Activated naive CD4-positive, alpha-beta T cell treated with anti-CD3 and anti-CD28 coated beads for 36 hours (primary cell): ENCODE measurements around the gene PDE2A. TPM values are rescaled to one million over a fixed set of nuclear protein-coding genes. Genes with fewer than 3 reads are reported as not detected.
A peak's percentile ranks its signal among the peaks of the same experiment; 100 is the strongest.

Source experiments
- CTCF ChIA-PET: fragments of 350-600 bp; sonication (Branson Sonifier 250); formaldehyde crosslinking; loops from one replicate; lab custom pipeline; 2021; ENCODE audit warnings: antibody characterized with exemption; lab: Charles Lee
- DNase-seq: peaks from one replicate; pipeline ENCODE4 v3.0.0-alpha.2; 2020
- H3K27ac Mint-ChIP-seq: one replicate; pipeline ENCODE4 v1.8.0; 2021; ENCODE audit warnings: mild to moderate bottlenecking, mixed read lengths
- H3K27me3 Mint-ChIP-seq: one replicate; pipeline ENCODE4 v1.8.0; 2021; ENCODE audit warnings: low read depth, mixed read lengths
- H3K36me3 Mint-ChIP-seq: one replicate; pipeline ENCODE4 v1.8.0; 2021; ENCODE audit warnings: low read depth, mixed read lengths
- H3K4me1 Mint-ChIP-seq: one replicate; pipeline ENCODE4 v1.8.0; 2021; ENCODE audit warnings: low read depth, mixed read lengths
- H3K4me3 Mint-ChIP-seq: one replicate; pipeline ENCODE4 v1.8.0; 2021; ENCODE audit warnings: mild to moderate bottlenecking, moderate library complexity, mixed read lengths
- H3K9me3 Mint-ChIP-seq: one replicate; pipeline ENCODE4 v1.8.0; 2021; ENCODE audit warnings: mixed read lengths
- intact Hi-C: fragments of 100-400 bp; cut with micrococcal nuclease; formaldehyde crosslinking; loops from one replicate; pipeline ENCODE4 v1.15.1; 2023
- total RNA-seq, 2 experiments: library from RNA; stranded (reverse); gene quantifications; one replicate each; pipeline ENCODE4 v1.2.3, GENCODE V29; 2021

Gene PDE2A
- total RNA-seq, 2 experiments from 2014 or later: 0.69 to 1.1 TPM

- CTCF ChIA-PET: interaction anchor here (0.6 to 2.4 kb wide), 5 partner anchors 9 to 133 kb away, joined by 3 to 6 read pairs (median 4); no protein-coding TSS in a partner anchor
- Mint-ChIP-seq H3K27ac (no peak overlapping the region), H3K27me3 (no peaks in the 10 kb centered on the region), H3K4me3 (no peak overlapping the region), H3K4me1 (no peaks in the 10 kb centered on the region), H3K9me3 (no peaks in the 10 kb centered on the region), H3K36me3 (no peaks in the 10 kb centered on the region)
- no peak for DNase-seq
- intact Hi-C loops: no loop called here
These were observed 95.0 kb downstream of the PDE2A start for GRCh38 chr11:72578991-72579815.

GRCh38 chr11:72578566-72578965 is 95.7 kb downstream of the PDE2A start:
- H3K27ac Mint-ChIP-seq: no peak overlapping the region
- H3K4me3 Mint-ChIP-seq: no peak overlapping the region
- intact Hi-C loops: no loop called here
- peaks cover 1% of the 10 kb centered on the region for H3K27me3 Mint-ChIP-seq
- CTCF ChIA-PET: interaction anchor here (0.6 to 2.4 kb wide), 4 partner anchors 9 to 107 kb away, joined by 3 to 6 read pairs (median 4); no protein-coding TSS in a partner anchor
- no peaks in the 10 kb centered on the region for H3K36me3 Mint-ChIP-seq
- no peak for DNase-seq
- no peaks in the 10 kb centered on the region for H3K9me3 Mint-ChIP-seq
- H3K4me1 Mint-ChIP-seq: no peaks in the 10 kb centered on the region

- no peaks in the 10 kb centered on the region for H3K9me3 Mint-ChIP-seq
- no peak overlapping the region for H3K4me3 Mint-ChIP-seq
- H3K27ac Mint-ChIP-seq: no peak overlapping the region
- intact Hi-C loops: no loop called here
- peaks cover 3% of the 10 kb centered on the region for H3K27me3 Mint-ChIP-seq
- H3K4me1 Mint-ChIP-seq: no peaks in the 10 kb centered on the region
- CTCF ChIA-PET: interaction anchor here (0.6 to 1.4 kb wide), 3 partner anchors 10 to 106 kb away, joined by 3 to 6 read pairs (median 3); no protein-coding TSS in a partner anchor
- DNase-seq: peak; percentile 1
- H3K36me3 Mint-ChIP-seq: no peaks in the 10 kb centered on the region
These were observed 96.2 kb downstream of the PDE2A start for GRCh38 chr11:72578051-72578450.

- Mint-ChIP-seq H3K27me3 (peaks cover 3% of the 10 kb centered on the region), H3K4me1 (no peaks in the 10 kb centered on the region), H3K4me3 (no peak overlapping the region), H3K9me3 (no peaks in the 10 kb centered on the region), H3K36me3 (no peaks in the 10 kb centered on the region), H3K27ac (no peak overlapping the region)
- peak; percentile 2 for DNase-seq
- intact Hi-C loops: no loop called here
- CTCF ChIA-PET: interaction anchor here (0.6 to 1.4 kb wide), 3 partner anchors 10 to 100 kb away, joined by 3 to 6 read pairs (median 5); no protein-coding TSS in a partner anchor
These were observed 96.9 kb downstream of the PDE2A start for GRCh38 chr11:72577271-72577721.

- DNase-seq: no peak
- Mint-ChIP-seq H3K4me3 (no peak overlapping the region), H3K36me3 (no peaks in the 10 kb centered on the region), H3K4me1 (no peaks in the 10 kb centered on the region), H3K27me3 (peaks cover 3% of the 10 kb centered on the region), H3K27ac (no peak overlapping the region), H3K9me3 (no peaks in the 10 kb centered on the region)
- intact Hi-C loops: no loop called here
- CTCF ChIA-PET: interaction anchor here (0.6 to 1.5 kb wide), 2 partner anchors 95 to 106 kb away, joined by 5 to 6 read pairs; no protein-coding TSS in a partner anchor
These were observed 97.6 kb downstream of the PDE2A start for GRCh38 chr11:72576661-72577060.

- Mint-ChIP-seq H3K9me3 (no peaks in the 10 kb centered on the region), H3K27ac (no peak overlapping the region), H3K4me1 (no peaks in the 10 kb centered on the region), H3K4me3 (no peak overlapping the region), H3K36me3 (no peaks in the 10 kb centered on the region), H3K27me3 (peaks cover 6% of the 10 kb centered on the region)
- intact Hi-C loops: no loop called here
- CTCF ChIA-PET: interaction anchor here (1.5 kb wide), 1 partner anchor 105 kb away, joined by 6 read pairs; no protein-coding TSS in a partner anchor
- DNase-seq: no peak
These were observed 98.0 kb downstream of the PDE2A start for GRCh38 chr11:72576243-72576595.

GRCh38 chr11:72575533-72576242 is 98.5 kb downstream of the PDE2A start:
- CTCF ChIA-PET: interaction anchor here (0.7 to 2.4 kb wide), 5 partner anchors 9 to 602 kb away, joined by 3 to 10 read pairs (median 6); no protein-coding TSS in a partner anchor
- no peak overlapping the region for H3K4me3 Mint-ChIP-seq
- no peaks in the 10 kb centered on the region for H3K9me3 Mint-ChIP-seq
- H3K4me1 Mint-ChIP-seq: no peaks in the 10 kb centered on the region
- no peak overlapping the region for H3K27ac Mint-ChIP-seq
- DNase-seq: no peak
- H3K27me3 Mint-ChIP-seq: peaks cover 6% of the 10 kb centered on the region
- H3K36me3 Mint-ChIP-seq: no peaks in the 10 kb centered on the region
- intact Hi-C loops: no loop called here

GRCh38 chr11:72574548-72575460 is 99.4 kb downstream of the PDE2A start:
- peaks cover 6% of the 10 kb centered on the region for H3K27me3 Mint-ChIP-seq
- no peak overlapping the region for H3K4me3 Mint-ChIP-seq
- intact Hi-C loops: no loop called here
- no peak for DNase-seq
- no peaks in the 10 kb centered on the region for H3K36me3 Mint-ChIP-seq
- H3K4me1 Mint-ChIP-seq: no peaks in the 10 kb centered on the region
- no peaks in the 10 kb centered on the region for H3K9me3 Mint-ChIP-seq
- no peak overlapping the region for H3K27ac Mint-ChIP-seq
- CTCF ChIA-PET: interaction anchor here (0.6 to 3.0 kb wide), 9 partner anchors 10 to 603 kb away, joined by 3 to 16 read pairs (median 6); no protein-coding TSS in a partner anchor

- CTCF ChIA-PET: interaction anchor here (0.8 to 3.0 kb wide), 9 partner anchors 8 to 103 kb away, joined by 3 to 16 read pairs (median 7); no protein-coding TSS in a partner anchor
- H3K4me1 Mint-ChIP-seq: no peaks in the 10 kb centered on the region
- intact Hi-C loops: loop anchor here (1.0 kb wide), 2 partner anchors 92 to 103 kb away; no protein-coding TSS in a partner anchor
These were observed 100.3 kb downstream of the PDE2A start for GRCh38 chr11:72573855-72574445.

GRCh38 chr11:72573072-72573854 is 101.0 kb downstream of the PDE2A start:
- CTCF ChIA-PET: interaction anchor here (0.5 to 3.0 kb wide), 11 partner anchors 9 to 116 kb away, joined by 3 to 16 read pairs (median 6); no protein-coding TSS in a partner anchor
- intact Hi-C loops: loop anchor here (1.0 kb wide), 2 partner anchors 91 to 102 kb away; no protein-coding TSS in a partner anchor
- H3K4me3 Mint-ChIP-seq: no peak overlapping the region
- H3K27ac Mint-ChIP-seq: no peak overlapping the region
- peak; percentile 43 for DNase-seq
- no peaks in the 10 kb centered on the region for H3K36me3 Mint-ChIP-seq
- no peaks in the 10 kb centered on the region for H3K4me1 Mint-ChIP-seq
- H3K9me3 Mint-ChIP-seq: no peaks in the 10 kb centered on the region
- peaks cover 6% of the 10 kb centered on the region for H3K27me3 Mint-ChIP-seq

More at GRCh38 chr11:72573855-72574445, 100.3 kb downstream of the PDE2A start:
- H3K4me3 Mint-ChIP-seq: no peak overlapping the region
- H3K9me3 Mint-ChIP-seq: no peaks in the 10 kb centered on the region
- H3K27ac Mint-ChIP-seq: no peak overlapping the region
- no peak for DNase-seq
- no peaks in the 10 kb centered on the region for H3K36me3 Mint-ChIP-seq
- H3K27me3 Mint-ChIP-seq: peaks cover 6% of the 10 kb centered on the region
